HG03571 (cell line): ENCODE results near the gene PTPRT.

Experiments
- ATAC-seq: cut with Tn5 transposase; IDR thresholded peaks from one replicate; pipeline ENCODE4 v1.9.1; 2021; ENCODE audit not compliant: unreplicated experiment

Gene PTPRT

GRCh38 chr20:43123180-43123579 lies 66.5 kb downstream of the PTPRT start:
- no peak for ATAC-seq

- no peak for ATAC-seq
These were observed 70.0 kb downstream of the PTPRT start for GRCh38 chr20:43119720-43120119.

GRCh38 chr20:43102394-43102793 lies 87.3 kb downstream of the PTPRT start:
- no peak for ATAC-seq

GRCh38 chr20:43096931-43097260 lies 92.8 kb downstream of the PTPRT start:
- ATAC-seq: no peak

GRCh38 chr20:43096126-43096930 lies 93.4 kb downstream of the PTPRT start:
- ATAC-seq: no peak

- no peak for ATAC-seq
These were observed 94.7 kb downstream of the PTPRT start for GRCh38 chr20:43095034-43095433.

GRCh38 chr20:43092386-43093088 lies 97.2 kb downstream of the PTPRT start:
- no peak for ATAC-seq

GRCh38 chr20:43068482-43068881 lies 121.2 kb downstream of the PTPRT start:
- ATAC-seq: no peak

- no peak for ATAC-seq
These were observed 123.6 kb downstream of the PTPRT start for GRCh38 chr20:43066125-43066524.

DNA sequence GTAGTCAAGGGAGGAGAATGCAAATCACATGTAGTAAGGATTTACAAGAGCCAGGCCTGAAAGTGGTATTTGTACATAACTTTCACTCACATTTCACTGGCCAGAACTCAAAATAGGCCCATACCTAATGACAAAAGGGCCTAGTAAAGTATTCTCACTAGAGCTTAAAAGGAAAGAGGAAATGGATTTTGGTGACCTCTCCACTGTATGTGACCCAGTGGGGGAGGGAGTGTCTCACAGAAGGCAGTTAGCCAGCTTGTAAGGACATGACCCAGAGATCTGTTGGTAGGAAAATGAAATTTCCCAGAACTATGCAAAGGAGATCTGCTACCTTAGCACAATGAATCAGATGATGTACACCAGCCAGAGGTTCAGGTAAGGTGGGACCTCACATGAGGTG lies 124.4 kb downstream of the PTPRT start:
- no peak for ATAC-seq

DNA sequence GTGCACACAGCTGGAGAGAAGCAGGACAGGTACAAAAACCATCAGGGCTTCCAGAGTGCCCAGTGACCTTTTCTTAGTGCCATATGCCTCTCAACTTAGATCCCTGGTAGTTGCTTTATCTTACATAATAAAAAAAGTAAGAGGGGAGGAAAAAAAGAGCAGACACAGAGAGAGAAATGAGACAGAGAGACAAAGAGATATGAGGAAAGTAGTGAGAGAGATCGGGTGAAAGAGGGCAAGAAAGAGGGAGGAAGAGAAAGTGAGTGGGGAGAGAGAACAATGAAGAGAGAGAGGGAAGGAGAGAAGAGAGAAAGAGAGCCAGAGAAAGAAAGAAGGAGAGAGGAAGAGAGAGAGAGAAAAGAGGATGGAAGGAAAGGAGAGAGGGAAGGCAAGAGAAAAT lies 131.6 kb downstream of the PTPRT start:
- no peak for ATAC-seq

DNA sequence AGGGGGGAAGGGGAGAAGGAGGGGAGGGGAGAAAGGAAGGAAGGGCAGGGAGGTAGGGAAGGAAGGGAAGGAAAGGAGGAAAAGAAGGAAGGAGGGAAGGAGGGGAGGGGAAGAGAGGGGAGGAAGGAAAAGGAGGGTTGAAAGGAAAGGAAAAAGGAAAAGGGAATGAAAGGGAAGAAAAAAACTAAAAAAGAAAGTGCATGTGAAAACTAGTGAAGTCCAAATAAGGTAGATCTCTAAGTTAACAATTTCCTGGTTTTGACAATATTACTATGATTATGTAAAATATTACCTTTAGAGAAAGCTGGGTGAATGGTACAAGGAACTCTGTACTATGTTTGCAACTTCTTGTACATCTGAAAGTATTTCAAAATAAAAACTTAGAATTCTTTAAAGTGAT lies 132.4 kb downstream of the PTPRT start:
- no peak for ATAC-seq

DNA sequence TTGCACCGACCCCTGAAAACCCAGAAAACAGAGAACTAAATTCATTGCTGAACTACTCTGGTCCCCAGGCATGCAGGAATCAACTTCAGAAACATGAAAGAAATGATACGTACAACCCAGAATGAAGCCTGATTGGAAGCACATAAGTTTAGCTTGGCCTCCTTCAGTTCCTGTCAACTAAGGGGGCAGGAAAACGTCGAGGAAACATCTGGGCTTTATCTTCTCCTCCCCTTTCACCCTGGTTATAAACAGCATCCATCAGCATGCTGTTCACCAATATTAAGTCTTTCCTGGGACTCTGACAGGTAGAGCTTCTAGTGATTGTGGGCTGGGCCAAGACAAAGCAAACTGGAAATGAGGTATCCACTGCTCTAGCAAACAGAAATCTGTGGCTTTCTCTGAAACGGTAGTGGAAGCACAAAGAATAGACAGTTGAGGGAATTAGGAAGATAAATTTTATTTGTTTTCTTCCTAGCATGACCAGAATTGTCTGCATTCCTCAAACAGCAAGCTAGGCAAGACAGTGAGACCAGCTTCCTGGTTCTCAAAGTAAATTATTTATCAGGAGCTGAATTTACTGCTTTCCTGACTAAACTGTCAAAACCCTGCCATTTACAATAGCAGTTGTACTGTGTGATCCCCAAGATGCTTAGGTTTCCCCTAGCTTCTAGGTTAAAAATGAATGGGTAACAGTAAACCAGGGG lies 134.4 kb downstream of the PTPRT start:
- no peak for ATAC-seq

GRCh38 chr20:43052532-43052931 lies 137.2 kb downstream of the PTPRT start:
- ATAC-seq: no peak

GRCh38 chr20:43046966-43047365 lies 142.7 kb downstream of the PTPRT start:
- ATAC-seq: no peak

GRCh38 chr20:43043887-43044286 lies 145.8 kb downstream of the PTPRT start:
- no peak for ATAC-seq

DNA sequence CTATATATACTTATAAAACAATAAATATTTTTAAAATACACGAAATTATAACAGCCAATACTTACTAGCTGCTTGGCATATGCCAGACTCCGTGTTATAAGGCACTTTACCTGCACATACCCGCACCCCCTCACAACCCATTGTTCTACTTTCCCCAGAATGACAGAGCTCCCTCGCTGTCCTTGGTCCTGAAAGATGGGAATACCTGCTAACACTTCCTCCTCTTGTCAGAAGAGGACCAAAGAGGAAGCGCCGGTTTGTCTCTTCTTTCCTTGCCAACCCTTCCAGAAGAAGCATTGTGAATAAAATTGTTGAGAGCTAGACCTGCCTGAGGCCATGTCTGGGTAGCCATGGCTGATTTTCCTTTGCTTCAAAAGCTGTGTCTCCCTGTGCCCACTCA lies 149.3 kb downstream of the PTPRT start:
- ATAC-seq: no peak

DNA sequence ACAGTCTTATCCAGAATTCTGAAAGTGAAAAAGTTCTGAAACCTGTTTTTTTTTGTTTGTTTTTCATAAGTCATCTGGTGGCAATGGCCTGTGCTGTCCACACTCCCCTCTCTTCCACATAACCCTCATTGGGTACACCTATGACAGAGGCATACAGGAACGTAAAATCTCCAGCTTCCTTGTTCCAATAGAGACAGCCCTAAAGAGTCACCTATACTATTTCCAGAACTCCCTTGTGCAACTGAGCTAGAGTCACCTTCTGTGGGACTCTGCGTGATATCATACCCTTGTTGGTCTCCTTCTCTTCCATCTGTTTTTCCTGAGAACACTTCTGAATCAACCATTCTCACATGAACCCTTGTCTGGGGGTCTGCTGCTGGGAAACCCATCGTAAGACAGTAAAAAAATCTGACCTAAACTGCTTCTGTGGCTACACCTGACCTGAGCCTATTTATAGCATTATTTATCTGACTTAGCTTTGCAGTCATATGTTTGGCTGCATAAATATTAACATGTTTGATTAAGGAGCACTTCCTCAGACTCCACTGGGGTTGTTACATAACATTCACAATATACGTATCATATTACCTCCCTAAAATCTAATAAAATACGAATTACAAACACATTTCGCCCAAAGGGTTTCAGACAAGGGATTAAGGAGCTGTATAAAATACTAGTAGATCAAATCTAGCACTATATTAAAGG lies 151.9 kb downstream of the PTPRT start:
- no peak for ATAC-seq

DNA sequence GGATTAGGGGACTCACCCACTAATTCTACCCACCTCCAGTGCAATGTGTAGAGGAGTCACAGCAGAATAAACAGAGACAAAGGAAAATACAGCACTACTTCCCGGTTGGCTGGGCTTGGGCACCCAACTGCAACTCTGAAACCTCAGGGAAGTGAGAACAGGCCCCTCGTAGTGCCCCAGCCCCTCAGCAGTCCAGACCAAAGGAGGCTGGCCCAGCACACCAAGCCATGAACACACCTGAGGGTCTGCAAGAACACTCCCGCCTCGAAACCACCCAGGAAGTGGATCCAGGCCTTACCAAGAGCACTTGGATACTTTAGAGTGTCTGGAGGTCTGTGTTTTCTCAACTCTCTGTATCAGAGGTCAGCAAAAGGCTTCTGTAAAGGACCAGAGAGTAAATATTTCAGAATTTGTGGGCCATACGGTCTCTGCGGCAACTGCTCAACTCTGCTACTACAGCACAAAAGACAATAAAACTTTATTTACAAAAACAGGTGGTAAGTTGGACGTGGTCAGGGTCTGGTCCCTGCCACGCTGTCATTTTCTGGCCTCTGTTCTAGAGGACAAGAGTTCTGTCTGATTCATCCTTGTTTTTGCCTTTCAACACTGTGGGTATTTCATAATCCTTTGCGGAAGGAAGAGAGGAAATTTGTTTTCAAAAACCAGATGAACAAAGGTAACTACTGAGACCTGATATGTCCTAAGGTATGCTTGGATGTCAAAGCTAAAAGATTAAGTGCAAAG lies 154.6 kb downstream of the PTPRT start:
- no peak for ATAC-seq

DNA sequence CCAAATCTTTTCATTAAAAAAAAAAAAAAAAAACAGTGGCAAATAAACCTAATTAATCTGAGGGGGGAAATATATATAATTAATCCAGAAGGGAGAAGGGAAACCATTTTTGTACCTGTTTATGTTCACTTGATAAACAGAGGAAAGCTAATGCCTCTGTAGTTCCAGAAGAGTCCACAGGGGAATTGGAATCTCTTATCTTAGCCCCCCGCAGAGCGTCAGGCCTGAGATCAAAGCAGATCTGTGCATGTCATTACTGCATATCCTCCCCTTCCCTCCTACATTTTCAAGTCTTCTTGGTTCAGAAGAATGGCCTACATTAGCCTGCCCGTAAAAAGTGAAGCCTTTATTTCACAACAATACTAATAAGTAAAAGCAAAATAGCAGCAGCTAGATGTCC lies 157.2 kb downstream of the PTPRT start:
- no peak for ATAC-seq

DNA sequence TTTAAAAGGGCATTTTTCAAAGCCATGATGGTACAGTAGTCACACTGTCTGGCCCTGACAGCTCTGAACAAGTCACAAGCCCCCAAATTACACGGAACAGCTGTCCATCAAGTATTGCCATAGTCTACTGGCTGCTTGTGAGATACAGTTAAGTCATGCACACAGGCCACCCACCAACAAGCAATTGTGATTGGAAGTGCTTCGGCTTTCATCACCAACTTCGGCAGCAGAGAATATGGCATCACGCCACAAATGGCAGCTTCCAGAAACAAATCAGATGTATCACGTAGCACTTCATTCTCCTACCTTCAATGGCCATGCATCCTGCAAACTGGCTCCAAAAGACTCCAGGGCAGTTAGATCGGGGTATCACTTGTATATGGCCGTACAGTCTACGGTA lies 160.5 kb downstream of the PTPRT start:
- ATAC-seq: no peak
